ENCODE measurements around the gene ARL13B. TPM values are rescaled to one million over a fixed set of nuclear protein-coding genes. Genes with fewer than 3 reads are reported as not detected.
"Not testable (repeated sequence)": the region's sequence is repeated elsewhere in the genome, so short reads cannot be mapped to it uniquely, and the experiment has no call there.

Gene ARL13B
- total RNA-seq, result 15.1 and 15.2 TPM in 2 replicates
- long read RNA-seq, partial matches to known transcripts, result 2 of 14 reads
- long read RNA-seq, other reads (novel, unspliced or antisense), result 12 of 14 reads

DNA sequence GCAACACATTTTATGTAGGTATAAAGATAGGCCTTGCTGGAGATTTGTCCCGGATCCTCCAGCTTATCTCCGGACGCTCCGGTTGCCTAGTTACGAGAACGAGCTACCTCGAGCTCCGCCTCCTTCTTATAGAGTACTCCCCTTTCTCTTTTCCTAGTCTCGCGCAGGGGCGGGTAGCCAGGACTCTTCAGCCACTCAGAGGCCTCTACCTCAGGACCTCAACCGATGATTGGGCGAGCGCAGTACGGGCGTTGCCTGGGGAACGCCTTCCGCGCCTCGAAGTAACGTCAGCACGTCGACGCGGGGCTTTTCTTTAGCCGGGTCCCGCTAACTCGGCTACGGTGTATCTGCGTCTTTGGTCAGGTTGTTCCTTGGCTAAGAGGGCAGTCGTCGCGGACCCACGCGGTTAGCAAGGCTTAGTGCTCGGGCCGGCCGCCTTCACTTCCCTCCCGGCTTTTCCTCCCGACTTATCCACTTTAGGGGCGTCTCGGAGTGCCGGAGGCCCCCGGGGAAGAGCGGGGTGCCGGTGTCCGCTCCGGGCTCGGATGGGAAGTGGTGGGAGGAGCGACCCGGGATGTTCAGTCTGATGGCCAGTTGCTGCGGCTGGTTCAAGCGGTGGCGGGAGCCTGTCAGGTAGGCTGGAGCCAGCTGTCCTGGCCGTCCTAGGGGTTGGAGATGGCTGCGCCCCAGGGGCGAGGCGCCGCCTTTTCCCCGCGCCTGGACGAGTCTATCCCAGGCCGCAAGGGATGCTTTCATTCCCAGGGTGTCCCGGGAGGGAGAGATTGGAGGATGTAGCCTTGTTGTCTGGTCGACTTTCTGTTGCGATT lies at the start of gene ARL13B:
Gene ARL13B (plus strand): TSS at position 306 of the 827 bp plus-strand sequence. CDS start 269 bp downstream, at position 575.
- Mint-ChIP-seq H3K4me3 (ENCODE audit: low read depth) (peak within 1 kb of the TSS; percentile 87), H3K9me3 (ENCODE audit: low read depth) (no peaks in the 10 kb centered on the region), H3K4me1 (ENCODE audit: low read depth) (peaks cover 15% of the 10 kb centered on the region)

DNA sequence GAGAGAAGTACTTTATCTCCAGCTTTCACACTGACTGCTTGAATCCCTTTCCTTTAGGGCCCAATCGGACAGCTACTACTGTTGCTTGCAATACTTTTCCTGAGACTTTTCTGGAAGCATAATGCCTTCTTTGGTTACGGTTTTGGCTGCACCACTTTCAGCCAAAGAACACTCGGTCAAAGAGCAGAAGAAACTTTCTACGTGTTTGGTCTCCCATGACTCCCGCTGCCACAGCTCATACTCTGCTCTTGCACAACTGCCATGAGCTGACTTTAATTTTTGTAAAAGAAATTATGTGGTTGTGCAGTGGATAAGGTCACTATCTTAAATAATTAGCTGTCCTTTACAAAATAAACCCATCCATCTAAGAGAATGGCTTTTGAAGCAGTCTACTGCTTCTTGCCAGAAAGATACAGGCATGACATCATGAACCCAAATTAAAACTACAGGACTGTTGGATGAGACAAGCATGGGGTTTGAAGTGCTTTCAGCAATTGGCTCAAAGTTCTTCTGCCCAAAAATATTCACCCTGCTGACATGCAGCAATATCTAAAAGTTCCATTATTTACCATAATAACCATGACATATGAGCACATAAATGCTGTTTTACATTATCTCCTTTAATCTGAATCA lies 48.2 kb upstream of the ARL13B start:
- Mint-ChIP-seq H3K4me3 (ENCODE audit: low read depth) (no peak overlapping the region), H3K27me3 (no peaks in the 10 kb centered on the region), H3K27ac (no peak overlapping the region), H3K4me1 (ENCODE audit: low read depth) (no peaks in the 10 kb centered on the region), H3K36me3 (ENCODE audit: insufficient read depth) (no peaks in the 10 kb centered on the region), H3K9me3 (ENCODE audit: low read depth) (peaks cover 19% of the 10 kb centered on the region)
- no peak for DNase-seq (ENCODE audit: low spot score, unreplicated experiment)
- TF ChIP-seq, protein P1, sequence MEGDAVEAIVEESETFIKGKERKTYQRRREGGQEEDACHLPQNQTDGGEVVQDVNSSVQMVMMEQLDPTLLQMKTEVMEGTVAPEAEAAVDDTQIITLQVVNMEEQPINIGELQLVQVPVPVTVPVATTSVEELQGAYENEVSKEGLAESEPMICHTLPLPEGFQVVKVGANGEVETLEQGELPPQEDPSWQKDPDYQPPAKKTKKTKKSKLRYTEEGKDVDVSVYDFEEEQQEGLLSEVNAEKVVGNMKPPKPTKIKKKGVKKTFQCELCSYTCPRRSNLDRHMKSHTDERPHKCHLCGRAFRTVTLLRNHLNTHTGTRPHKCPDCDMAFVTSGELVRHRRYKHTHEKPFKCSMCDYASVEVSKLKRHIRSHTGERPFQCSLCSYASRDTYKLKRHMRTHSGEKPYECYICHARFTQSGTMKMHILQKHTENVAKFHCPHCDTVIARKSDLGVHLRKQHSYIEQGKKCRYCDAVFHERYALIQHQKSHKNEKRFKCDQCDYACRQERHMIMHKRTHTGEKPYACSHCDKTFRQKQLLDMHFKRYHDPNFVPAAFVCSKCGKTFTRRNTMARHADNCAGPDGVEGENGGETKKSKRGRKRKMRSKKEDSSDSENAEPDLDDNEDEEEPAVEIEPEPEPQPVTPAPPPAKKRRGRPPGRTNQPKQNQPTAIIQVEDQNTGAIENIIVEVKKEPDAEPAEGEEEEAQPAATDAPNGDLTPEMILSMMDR (IDR thresholded peaks at IDR 0.05; ENCODE audit: unreplicated experiment), result no peak

More for the DNA sequence above, at the start of gene ARL13B:
- TF ChIP-seq, protein P1 (IDR thresholded peaks at IDR 0.05; ENCODE audit: unreplicated experiment), result no peak
- peak; percentile 80 for DNase-seq (ENCODE audit: low spot score, unreplicated experiment)
- Mint-ChIP-seq H3K27ac (peak within 1 kb of the TSS; percentile 75), H3K36me3 (ENCODE audit: insufficient read depth) (no peaks in the 10 kb centered on the region), H3K27me3 (no peaks in the 10 kb centered on the region)

- Mint-ChIP-seq H3K27ac (no peak overlapping the region), H3K4me1 (ENCODE audit: low read depth) (no peaks in the 10 kb centered on the region), H3K27me3 (no peaks in the 10 kb centered on the region), H3K36me3 (ENCODE audit: insufficient read depth) (no peaks in the 10 kb centered on the region), H3K9me3 (ENCODE audit: low read depth) (peaks cover 23% of the 10 kb centered on the region), H3K4me3 (ENCODE audit: low read depth) (no peak overlapping the region)
- TF ChIP-seq, protein P1 (IDR thresholded peaks at IDR 0.05; ENCODE audit: unreplicated experiment), result no peak
- no peak for DNase-seq (ENCODE audit: low spot score, unreplicated experiment)
Observed at GRCh38 chr3:93934366-93935046, 45.4 kb upstream of the ARL13B start.

DNA sequence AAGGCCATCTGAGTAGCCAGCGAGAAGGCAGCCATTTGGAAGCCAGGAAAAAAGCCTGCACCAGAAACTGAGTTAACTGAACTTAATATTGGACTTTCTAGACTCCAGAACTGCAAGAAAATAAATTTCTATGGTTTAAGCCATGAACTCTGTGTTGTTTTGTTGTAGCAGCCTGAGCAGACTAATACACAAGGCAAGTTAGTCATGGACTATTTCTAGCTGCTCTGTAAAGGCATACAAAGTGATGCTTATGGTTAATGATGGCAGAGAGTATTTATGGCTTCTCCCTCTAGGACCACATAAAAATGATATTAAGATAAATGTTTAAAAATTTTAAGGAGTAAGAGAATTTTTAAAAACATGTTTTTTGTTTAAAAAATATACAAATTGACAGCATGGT lies 43.4 kb upstream of the ARL13B start:
- Mint-ChIP-seq H3K9me3 (ENCODE audit: low read depth) (peaks cover 22% of the 10 kb centered on the region), H3K27me3 (no peaks in the 10 kb centered on the region), H3K36me3 (ENCODE audit: insufficient read depth) (no peaks in the 10 kb centered on the region), H3K4me1 (ENCODE audit: low read depth) (no peaks in the 10 kb centered on the region), H3K4me3 (ENCODE audit: low read depth) (no peak overlapping the region), H3K27ac (no peak overlapping the region)
- no peak for DNase-seq (ENCODE audit: low spot score, unreplicated experiment)
- TF ChIP-seq, protein P1 (IDR thresholded peaks at IDR 0.05; ENCODE audit: unreplicated experiment), result no peak

- peaks cover 19% of the 10 kb centered on the region for H3K9me3 Mint-ChIP-seq (ENCODE audit: low read depth)
- not testable (repeated sequence) for H3K4me1 Mint-ChIP-seq (ENCODE audit: low read depth)
Observed at GRCh38 chr3:93937485-93937884, 42.5 kb upstream of the ARL13B start.

DNA sequence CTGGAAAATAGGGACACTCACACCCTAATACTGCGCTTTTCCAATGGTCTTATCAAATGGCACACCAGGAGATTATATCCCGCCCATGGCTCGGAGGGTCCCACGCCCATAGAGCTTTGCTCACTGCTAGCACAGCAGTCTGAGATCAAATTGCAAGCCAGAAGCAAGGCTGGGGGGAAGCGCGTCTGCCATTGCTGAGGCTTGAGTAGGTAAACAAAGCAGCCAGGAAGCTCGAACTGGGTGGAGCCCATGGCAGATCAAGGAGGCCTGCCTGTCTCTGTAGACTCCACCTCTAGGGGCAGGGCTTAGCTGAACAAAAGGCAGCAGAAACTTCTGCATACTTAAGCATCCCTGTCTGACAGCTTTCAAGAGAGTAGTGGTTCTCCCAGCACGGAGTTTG lies 30.0 kb upstream of the ARL13B start:
- not testable (repeated sequence) for H3K4me1 Mint-ChIP-seq (ENCODE audit: low read depth); H3K4me3 Mint-ChIP-seq (ENCODE audit: low read depth); H3K36me3 Mint-ChIP-seq (ENCODE audit: insufficient read depth); H3K27ac Mint-ChIP-seq; H3K27me3 Mint-ChIP-seq; DNase-seq (ENCODE audit: low spot score, unreplicated experiment)
- peaks cover 67% of the 10 kb centered on the region for H3K9me3 Mint-ChIP-seq (ENCODE audit: low read depth)

More at GRCh38 chr3:93937485-93937884, 42.5 kb upstream of the ARL13B start:
- not testable (repeated sequence) for H3K4me3 Mint-ChIP-seq (ENCODE audit: low read depth); H3K27ac Mint-ChIP-seq; DNase-seq (ENCODE audit: low spot score, unreplicated experiment); H3K36me3 Mint-ChIP-seq (ENCODE audit: insufficient read depth); H3K27me3 Mint-ChIP-seq
